ENCODE results near the gene C10orf143.
"Not testable (repeated sequence)": the region's sequence is repeated elsewhere in the genome, so short reads cannot be mapped to it uniquely, and the experiment has no call there.

GRCh38 chr10:130024326-130024725, 86.3 kb downstream of the C10orf143 start:
- TF ChIP-seq CTCF (IDR thresholded peaks at IDR 0.05); POLR2AphosphoS5 (IDR thresholded peaks at IDR 0.05); POLR2A (IDR thresholded peaks at IDR 0.05; ENCODE audit: low read depth): not testable (repeated sequence)
